HG03442 (cell line): ENCODE measurements around the gene TXNRD2.

ENCODE experiments used
- ATAC-seq: cut with Tn5 transposase; IDR thresholded peaks from one replicate; pipeline ENCODE4 v1.9.1; 2021; ENCODE audit warnings: mild to moderate bottlenecking, moderate library complexity; ENCODE audit not compliant: unreplicated experiment

Gene TXNRD2

GRCh38 chr22:19866665-19867009, 75.0 kb downstream of the TXNRD2 start:
- no peak for ATAC-seq

GRCh38 chr22:19865141-19865829, 76.3 kb downstream of the TXNRD2 start:
- ATAC-seq = no peak

- ATAC-seq = no peak
These were observed 77.0 kb downstream of the TXNRD2 start for GRCh38 chr22:19864538-19865106.

- no peak for ATAC-seq
These were observed 78.0 kb downstream of the TXNRD2 start for GRCh38 chr22:19863571-19863970.

- no peak for ATAC-seq
These were observed 78.9 kb downstream of the TXNRD2 start for GRCh38 chr22:19862619-19863246.

- ATAC-seq = no peak
These were observed 81.6 kb downstream of the TXNRD2 start for GRCh38 chr22:19859861-19860510.

GRCh38 chr22:19857382-19857781, 84.2 kb downstream of the TXNRD2 start:
- no peak for ATAC-seq

- peak; percentile 15 for ATAC-seq
These were observed 85.9 kb downstream of the TXNRD2 start for GRCh38 chr22:19855504-19856409.

GRCh38 chr22:19854778-19855503, 86.7 kb downstream of the TXNRD2 start, which contains the start of the genes GNB1L and RTL10:
GNB1L (minus strand) TSS chr22:19854874; CDS start chr22:19821355, 33,519 bp downstream.
RTL10 (minus strand) TSS chr22:19854874; CDS start chr22:19852261, 2,613 bp downstream.
- peak; percentile 84 for ATAC-seq

- ATAC-seq = peak; percentile 2
These were observed 87.5 kb downstream of the TXNRD2 start for GRCh38 chr22:19853879-19854777.

- no peak for ATAC-seq
These were observed 88.3 kb downstream of the TXNRD2 start for GRCh38 chr22:19853058-19853878.

- ATAC-seq = no peak
These were observed 89.3 kb downstream of the TXNRD2 start for GRCh38 chr22:19852177-19852781.

GRCh38 chr22:19851291-19852176, 90.1 kb downstream of the TXNRD2 start:
- ATAC-seq = no peak

GRCh38 chr22:19850763-19851109, 90.9 kb downstream of the TXNRD2 start:
- ATAC-seq = no peak

GRCh38 chr22:19849835-19850762, 91.5 kb downstream of the TXNRD2 start:
- no peak for ATAC-seq
